CD4-positive, alpha-beta T cell treated with Interleukin-4 for 4 hours (primary cell): ENCODE data around the gene CTRL.

ENCODE experiments used
- DNase-seq: peaks from one replicate; pipeline ENCODE4 v3.0.0-alpha.2; 2020

CTRL gene

DNA sequence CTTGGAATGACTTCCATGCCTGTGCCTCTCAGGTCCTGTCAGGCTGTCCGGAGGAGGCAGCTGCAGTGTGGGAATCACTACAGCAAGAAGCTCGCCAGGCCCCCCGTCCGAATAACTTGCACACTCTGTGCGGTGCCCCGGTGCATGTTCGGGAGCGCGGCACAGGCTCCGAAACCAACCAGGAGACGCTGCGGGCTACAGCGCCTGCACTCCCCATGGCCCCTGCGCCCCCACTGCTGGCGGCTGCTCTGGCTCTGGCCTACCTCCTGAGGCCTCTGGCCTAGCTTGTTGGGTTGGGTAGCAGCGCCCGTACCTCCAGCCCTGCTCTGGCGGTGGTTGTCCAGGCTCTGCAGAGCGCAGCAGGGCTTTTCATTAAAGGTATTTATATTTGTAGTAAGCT, 45.7 kb downstream of the CTRL start:
- DNase-seq, result no peak

DNA sequence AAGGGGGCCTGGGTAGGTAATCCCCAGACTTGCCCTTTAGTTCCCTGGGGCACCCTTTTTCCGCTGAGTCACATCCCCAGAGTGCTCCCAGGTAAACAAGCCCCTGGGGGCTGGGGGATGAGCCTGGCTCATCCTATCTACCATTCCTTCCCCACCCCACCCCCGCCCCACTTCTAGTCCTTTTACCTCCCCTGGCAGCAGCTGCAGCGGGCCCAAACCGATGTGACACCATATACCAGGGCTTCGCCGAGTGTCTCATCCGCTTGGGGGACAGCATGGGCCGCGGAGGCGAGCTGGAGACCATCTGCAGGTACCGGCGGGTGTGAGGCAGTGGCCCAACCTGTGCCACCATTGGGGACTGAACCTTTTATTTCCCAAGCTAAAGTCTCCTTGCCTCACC, 46.1 kb downstream of the CTRL start:
- no peak for DNase-seq

DNA sequence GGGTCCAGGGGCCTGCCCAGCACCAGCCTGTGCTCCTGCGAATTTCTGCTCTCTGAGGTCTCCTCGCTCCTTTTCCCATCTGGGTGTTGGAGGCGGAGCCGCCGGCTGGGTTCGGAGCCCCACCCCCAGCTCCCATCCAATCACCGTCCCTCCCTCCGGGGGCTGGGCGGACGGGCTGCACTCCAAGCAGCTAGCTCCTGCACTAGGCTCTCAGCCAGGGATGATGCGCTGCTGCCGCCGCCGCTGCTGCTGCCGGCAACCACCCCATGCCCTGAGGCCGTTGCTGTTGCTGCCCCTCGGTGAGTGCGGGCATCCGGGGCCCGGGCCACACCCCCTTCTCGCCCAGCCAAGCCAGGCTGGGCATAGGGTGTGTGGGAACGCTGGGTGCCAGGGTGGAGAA, 47.0 kb downstream of the CTRL start, which contains the start of gene NRN1L:
Gene NRN1L, plus strand, starts transcription at position 202 of the 400 bp plus-strand sequence. Its CDS starts 19 bp downstream, at position 221.
- no peak for DNase-seq

DNA sequence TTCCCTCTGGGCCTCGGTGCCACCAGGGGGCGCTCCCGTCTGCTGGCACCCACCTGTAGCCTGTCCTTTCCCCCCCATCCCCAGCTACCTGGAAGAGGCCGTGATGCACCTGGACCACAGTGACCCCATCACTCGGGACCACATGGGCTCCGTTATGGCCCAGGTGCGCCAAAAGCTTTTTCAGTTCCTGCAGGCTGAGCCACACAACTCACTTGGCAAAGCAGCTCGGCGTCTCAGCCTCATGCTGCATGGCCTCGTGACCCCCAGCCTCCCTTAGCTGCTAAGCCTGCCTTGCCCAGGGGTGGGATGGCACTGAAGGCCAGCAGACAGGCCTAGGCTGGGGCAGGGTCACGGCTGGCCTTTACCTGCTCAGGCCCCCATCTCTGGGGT, 47.8 kb downstream of the CTRL start:
- peak; percentile 55 for DNase-seq

DNA sequence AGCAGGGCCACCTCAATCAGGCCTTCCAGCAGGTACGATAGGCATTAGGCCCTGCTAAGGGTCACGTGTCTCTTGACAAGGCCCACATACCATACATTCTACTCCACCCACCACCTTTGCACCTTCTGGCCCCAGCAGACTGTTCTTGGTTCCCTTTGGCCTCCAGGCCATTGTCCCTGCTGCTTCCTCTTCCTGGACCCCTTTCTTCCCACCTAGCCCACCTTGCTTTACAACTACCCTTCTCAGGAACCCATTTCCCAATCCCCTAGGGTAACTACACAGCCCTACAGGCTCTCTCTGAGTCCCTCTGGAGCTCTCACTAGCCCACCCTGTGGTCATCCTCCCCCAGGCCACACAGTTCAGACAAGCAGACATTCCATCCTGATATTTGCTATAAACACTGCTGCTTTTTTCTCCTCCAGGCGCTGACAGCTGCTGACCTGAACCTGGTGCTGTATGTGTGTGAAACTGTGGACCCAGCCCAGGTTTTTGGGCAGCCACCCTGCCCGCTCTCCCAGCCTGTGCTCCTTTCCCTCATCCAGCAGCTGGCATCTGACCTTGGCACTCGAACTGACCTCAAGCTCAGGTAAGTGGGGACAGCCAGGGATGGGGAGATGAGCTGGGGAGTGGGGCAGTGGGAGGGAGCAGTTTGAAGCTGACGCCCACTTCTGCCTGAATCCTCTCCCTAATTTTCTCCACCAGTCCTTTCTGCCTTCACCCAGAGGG, 48.4 kb downstream of the CTRL start:
- no peak for DNase-seq

DNA sequence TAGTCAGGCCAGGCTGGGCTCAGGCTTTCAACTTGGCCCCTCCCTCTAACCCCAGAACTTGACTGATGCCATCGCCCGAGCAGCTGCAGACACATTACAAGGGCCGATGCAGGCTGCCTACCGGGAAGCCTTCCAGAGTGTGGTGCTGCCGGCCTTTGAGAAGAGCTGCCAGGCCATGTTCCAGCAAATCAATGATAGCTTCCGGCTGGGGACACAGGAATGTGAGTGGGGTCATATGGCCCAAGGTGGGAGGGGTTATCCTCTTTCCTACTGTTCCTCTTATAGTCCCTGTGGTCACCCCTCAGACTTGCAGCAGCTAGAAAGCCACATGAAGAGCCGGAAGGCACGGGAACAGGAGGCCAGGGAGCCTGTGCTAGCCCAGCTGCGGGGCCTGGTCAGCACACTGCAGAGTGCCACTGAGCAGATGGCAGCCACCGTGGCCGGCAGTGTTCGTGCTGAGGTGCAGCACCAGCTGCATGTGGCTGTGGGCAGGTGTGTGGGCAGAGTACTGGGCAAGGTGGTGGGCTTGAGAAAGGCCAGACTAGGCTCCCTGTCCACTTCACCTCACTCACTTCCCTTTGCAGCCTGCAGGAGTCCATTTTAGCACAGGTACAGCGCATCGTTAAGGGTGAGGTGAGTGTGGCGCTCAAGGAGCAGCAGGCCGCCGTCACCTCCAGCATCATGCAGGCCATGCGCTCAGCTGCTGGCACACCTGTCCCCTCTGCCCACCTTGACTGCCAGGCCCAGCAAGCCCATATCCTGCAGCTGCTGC, 49.1 kb downstream of the CTRL start:
- DNase-seq, result no peak

DNA sequence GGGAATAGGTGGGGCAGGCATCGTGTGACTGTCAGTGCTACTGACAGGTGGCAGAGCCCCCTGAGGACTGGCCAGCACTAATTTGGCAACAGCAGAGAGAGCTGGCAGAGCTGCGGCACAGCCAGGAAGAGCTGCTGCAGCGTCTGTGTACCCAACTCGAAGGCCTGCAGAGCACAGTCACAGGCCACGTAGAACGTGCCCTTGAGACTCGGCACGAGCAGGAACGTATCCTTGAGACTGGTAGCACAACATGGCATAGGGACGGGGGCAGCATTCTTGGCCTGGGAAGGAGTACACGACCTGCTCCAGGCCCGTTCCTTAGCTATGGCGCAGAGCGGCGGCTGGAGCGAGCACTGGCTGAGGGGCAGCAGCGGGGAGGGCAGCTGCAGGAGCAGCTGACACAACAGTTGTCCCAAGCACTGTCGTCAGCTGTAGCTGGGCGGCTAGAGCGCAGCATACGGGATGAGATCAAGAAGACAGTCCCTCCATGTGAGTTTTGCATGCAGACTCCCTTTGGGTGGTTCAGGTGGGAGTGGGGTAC, 50.0 kb downstream of the CTRL start:
- no peak for DNase-seq

DNA sequence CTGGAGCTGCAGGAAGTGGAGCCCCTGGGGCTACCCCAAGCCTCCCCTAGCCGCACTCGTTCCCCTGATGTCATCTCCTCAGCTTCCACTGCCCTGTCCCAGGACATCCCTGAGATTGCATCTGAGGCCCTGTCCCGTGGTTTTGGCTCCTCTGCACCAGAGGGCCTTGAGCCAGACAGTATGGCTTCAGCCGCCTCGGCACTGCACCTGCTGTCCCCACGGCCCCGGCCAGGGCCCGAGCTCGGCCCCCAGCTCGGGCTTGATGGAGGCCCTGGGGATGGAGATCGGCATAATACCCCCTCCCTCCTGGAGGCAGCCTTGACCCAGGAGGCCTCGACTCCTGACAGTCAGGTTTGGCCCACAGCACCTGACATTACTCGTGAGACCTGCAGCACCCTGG, 51.1 kb downstream of the CTRL start:
- DNase-seq, result no peak

DNA sequence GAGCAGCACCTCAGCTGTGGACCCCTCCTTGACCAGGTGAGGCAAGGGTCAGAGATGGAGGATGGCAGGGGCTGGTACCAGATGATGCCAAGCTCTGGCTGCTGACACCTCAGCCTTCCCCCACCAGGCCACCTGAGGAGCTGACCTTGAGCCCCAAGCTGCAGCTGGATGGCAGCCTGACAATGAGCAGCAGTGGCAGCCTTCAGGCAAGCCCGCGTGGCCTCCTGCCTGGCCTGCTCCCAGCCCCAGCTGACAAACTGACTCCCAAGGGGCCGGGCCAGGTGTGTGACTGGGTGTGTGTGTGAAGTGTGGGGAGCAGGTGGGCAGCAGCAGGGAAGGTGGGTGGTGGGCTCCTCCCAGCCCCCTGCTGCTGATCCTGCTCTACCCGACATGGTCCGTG, 51.7 kb downstream of the CTRL start:
- DNase-seq, result no peak
